Panc1 (cell line): ENCODE data around the gene HNF1B. TPM values are rescaled to one million over a fixed set of nuclear protein-coding genes. Genes with fewer than 3 reads are reported as not detected.

Experiments used
- ATAC-seq: fragments of 200-7000 bp; cut with Tn5 transposase; 2 replicates; pipeline ENCODE4 v1.9.1; 2020; ENCODE audit warnings: mild to moderate bottlenecking, moderate library complexity
- BruUV-seq: library from RNA; stranded (reverse); fragments of 400-500 nt; replicated peaks from 2 replicates; lab custom pipeline; 2021; lab: Mats Ljungman, UMichigan
- CTCF ChIA-PET: fragments of 300-600 bp; sonication (Branson Sonifier 250); formaldehyde crosslinking; loops from one replicate; lab custom pipeline; 2022; ENCODE audit warnings: antibody characterized with exemption; lab: Charles Lee
- POLR2A ChIA-PET: fragments of 300-600 bp; sonication (Branson Sonifier 250); formaldehyde crosslinking; loops from one replicate; lab custom pipeline; 2022; ENCODE audit warnings: antibody characterized with exemption; lab: Charles Lee
- DNase-seq: peaks from one replicate; pipeline ENCODE4 v3.0.0-alpha.2; 2010; ENCODE audit warnings: low read depth, low spot score
- H3K27ac ChIP-seq: 2 replicates; pipeline ENCODE4 v1.5.1; 2011; ENCODE audit warnings: mild to moderate bottlenecking, low read length, inconsistent platforms
- H3K27me3 ChIP-seq: fragments of 200-500 bp; sonication (Bioruptor generic); 2 replicates; pipeline ENCODE4 v1.6.0; 2014; ENCODE audit warnings: low read length, inconsistent platforms; ENCODE audit not compliant: control insufficient read depth, insufficient read depth
- H3K36me3 ChIP-seq: fragments of 200-500 bp; sonication (Bioruptor generic); 2 replicates; pipeline ENCODE4 v1.5.1; 2014; ENCODE audit warnings: inconsistent platforms, mild to moderate bottlenecking, low read length, moderate library complexity; ENCODE audit not compliant: control insufficient read depth, insufficient read depth
- H3K4me1 ChIP-seq: 2 replicates; pipeline ENCODE4 v1.5.1; 2011; ENCODE audit warnings: inconsistent platforms, mild to moderate bottlenecking, low read length, moderate library complexity; ENCODE audit not compliant: control insufficient read depth, insufficient read depth
- H3K4me3 ChIP-seq, 2 experiments: 2 replicates each; pipeline ENCODE4 v1.5.1; 2011 to 2012; ENCODE audit warnings: low read depth in 2 of 2, low read length in 2 of 2, mild to moderate bottlenecking in 2 of 2, inconsistent platforms in 1 of 2, moderate library complexity in 1 of 2
- H3K9me3 ChIP-seq: fragments of 200-500 bp; sonication (Bioruptor generic); 2 replicates; pipeline ENCODE4 v1.5.1; 2014; ENCODE audit warnings: low read depth, mild to moderate bottlenecking, inconsistent platforms, low read length, moderate library complexity; ENCODE audit not compliant: control insufficient read depth, insufficient read depth
- POLR2AphosphoS5 ChIP-seq: IDR thresholded peaks from 2 replicates; pipeline ENCODE4 v1.6.1; 2012; ENCODE audit warnings: mild to moderate bottlenecking, low read depth, low read length, moderate library complexity
- SIN3A ChIP-seq: IDR thresholded peaks from 2 replicates; pipeline ENCODE4 v1.6.1; 2012; ENCODE audit warnings: low read depth, mild to moderate bottlenecking, low read length, moderate library complexity, borderline replicate concordance; ENCODE audit not compliant: insufficient read depth
- TCF7L2 ChIP-seq: IDR thresholded peaks from 2 replicates; pipeline ENCODE4 v1.6.1; 2011; ENCODE audit warnings: mild to moderate bottlenecking, low read depth, low read length, inconsistent platforms
- in situ Hi-C: cut with HindIII; loops from 2 replicates; pipeline ENCODE4 v1.10.0; 2016; ENCODE audit warnings: low sequenced_read_pairs, low pct_unique_long_range_greater_than_20kb
- intact Hi-C: fragments of 100-400 bp; cut with micrococcal nuclease; formaldehyde crosslinking; loops from one replicate; pipeline ENCODE4 v1.10.0; 2022; ENCODE audit not compliant: unreplicated experiment
- total RNA-seq: library from RNA; stranded (reverse); gene quantifications from one replicate; pipeline ENCODE4 v1.2.1, GENCODE V29; 2021; ENCODE audit not compliant: unreplicated experiment
- TF ChIP-seq, protein P1 (sequence below): fragments of 450-650 bp; IDR thresholded peaks from 2 replicates; pipeline ENCODE4 v1.5.1; 2017; ENCODE audit warnings: mild to moderate bottlenecking
- TF ChIP-seq, protein P2 (sequence below), 2 experiments: IDR thresholded peaks; 2 replicates each; pipeline ENCODE4 v1.6.1; 2011 to 2012; ENCODE audit warnings: low read depth in 2 of 2, control low read depth in 1 of 2, low read length in 1 of 2, mild to moderate bottlenecking in 1 of 2, moderate library complexity in 1 of 2; ENCODE audit not compliant: insufficient read depth in 1 of 2

The HNF1B gene
- total RNA-seq, 1 experiment from 2014 or later, result not detected

DNA sequence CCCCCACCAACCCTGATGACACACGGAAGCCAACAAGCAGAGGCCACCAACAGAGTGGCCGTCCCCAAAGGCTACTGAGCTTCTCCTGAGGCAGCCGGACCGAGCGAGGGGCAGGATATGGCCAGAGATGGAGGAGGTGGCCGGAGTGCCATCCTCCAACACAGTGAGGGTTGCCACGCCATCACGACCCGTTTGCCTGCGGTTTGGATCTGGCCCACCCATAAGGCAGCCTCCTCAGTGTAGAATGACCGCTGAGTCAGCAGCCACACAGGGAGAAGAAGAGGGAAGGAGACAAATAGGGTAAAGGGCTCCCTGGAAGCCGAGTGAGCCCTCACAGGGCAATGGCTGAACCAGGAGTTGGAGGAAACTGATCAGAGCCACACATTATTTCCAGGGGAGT, 13.8 kb downstream of the HNF1B start:
- H3K27ac ChIP-seq, result no peak overlapping the region
- H3K36me3 ChIP-seq, result no peaks in the 10 kb centered on the region
- in situ Hi-C loops, result no loop called here
- ATAC-seq, result no peak
- H3K27me3 ChIP-seq, result no peaks in the 10 kb centered on the region
- H3K9me3 ChIP-seq, result no peaks in the 10 kb centered on the region
- H3K4me3 ChIP-seq, result no peak overlapping the region
- TF ChIP-seq POLR2AphosphoS5 (no peak), TCF7L2 (no peak), SIN3A (no peak)
- TF ChIP-seq, protein P1, sequence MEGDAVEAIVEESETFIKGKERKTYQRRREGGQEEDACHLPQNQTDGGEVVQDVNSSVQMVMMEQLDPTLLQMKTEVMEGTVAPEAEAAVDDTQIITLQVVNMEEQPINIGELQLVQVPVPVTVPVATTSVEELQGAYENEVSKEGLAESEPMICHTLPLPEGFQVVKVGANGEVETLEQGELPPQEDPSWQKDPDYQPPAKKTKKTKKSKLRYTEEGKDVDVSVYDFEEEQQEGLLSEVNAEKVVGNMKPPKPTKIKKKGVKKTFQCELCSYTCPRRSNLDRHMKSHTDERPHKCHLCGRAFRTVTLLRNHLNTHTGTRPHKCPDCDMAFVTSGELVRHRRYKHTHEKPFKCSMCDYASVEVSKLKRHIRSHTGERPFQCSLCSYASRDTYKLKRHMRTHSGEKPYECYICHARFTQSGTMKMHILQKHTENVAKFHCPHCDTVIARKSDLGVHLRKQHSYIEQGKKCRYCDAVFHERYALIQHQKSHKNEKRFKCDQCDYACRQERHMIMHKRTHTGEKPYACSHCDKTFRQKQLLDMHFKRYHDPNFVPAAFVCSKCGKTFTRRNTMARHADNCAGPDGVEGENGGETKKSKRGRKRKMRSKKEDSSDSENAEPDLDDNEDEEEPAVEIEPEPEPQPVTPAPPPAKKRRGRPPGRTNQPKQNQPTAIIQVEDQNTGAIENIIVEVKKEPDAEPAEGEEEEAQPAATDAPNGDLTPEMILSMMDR, result no peak
- TF ChIP-seq, protein P2, sequence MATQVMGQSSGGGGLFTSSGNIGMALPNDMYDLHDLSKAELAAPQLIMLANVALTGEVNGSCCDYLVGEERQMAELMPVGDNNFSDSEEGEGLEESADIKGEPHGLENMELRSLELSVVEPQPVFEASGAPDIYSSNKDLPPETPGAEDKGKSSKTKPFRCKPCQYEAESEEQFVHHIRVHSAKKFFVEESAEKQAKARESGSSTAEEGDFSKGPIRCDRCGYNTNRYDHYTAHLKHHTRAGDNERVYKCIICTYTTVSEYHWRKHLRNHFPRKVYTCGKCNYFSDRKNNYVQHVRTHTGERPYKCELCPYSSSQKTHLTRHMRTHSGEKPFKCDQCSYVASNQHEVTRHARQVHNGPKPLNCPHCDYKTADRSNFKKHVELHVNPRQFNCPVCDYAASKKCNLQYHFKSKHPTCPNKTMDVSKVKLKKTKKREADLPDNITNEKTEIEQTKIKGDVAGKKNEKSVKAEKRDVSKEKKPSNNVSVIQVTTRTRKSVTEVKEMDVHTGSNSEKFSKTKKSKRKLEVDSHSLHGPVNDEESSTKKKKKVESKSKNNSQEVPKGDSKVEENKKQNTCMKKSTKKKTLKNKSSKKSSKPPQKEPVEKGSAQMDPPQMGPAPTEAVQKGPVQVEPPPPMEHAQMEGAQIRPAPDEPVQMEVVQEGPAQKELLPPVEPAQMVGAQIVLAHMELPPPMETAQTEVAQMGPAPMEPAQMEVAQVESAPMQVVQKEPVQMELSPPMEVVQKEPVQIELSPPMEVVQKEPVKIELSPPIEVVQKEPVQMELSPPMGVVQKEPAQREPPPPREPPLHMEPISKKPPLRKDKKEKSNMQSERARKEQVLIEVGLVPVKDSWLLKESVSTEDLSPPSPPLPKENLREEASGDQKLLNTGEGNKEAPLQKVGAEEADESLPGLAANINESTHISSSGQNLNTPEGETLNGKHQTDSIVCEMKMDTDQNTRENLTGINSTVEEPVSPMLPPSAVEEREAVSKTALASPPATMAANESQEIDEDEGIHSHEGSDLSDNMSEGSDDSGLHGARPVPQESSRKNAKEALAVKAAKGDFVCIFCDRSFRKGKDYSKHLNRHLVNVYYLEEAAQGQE (IDR thresholded peaks at IDR 0.05; ENCODE audit: insufficient read depth in 1 of 2, low read depth in 2 of 2, low read length in 1 of 2), result no peak
- H3K4me1 ChIP-seq, result no peaks in the 10 kb centered on the region
- ChIA-PET CTCF (no interaction called here), POLR2A (no interaction called here)
- intact Hi-C loops, result no loop called here
- no peak for DNase-seq
- BruUV-seq, result no TSS peak

DNA sequence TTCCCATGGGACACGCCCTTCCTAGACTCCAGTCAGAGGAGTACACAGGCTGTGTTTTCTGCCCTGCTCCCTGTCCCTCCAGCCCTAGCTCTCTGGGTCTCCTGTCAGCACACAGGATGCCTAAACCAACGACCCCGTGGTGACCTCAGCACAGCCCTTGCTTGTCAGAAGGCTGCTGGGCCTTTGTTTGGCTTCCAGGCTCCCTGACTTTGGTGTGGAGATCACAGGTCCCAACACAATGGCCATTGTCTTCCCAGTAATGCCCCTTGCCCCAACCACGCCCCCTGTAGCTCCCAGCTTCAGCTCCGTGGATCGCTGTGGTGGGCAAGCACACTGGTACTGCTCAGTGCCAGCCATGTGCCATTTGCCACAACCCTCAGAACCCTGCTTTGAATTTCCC, 15.0 kb downstream of the HNF1B start:
- Histone ChIP-seq H3K4me1 (no peaks in the 10 kb centered on the region), H3K9me3 (no peaks in the 10 kb centered on the region), H3K36me3 (no peaks in the 10 kb centered on the region), H3K27ac (no peak overlapping the region), H3K4me3 (no peak overlapping the region), H3K27me3 (no peaks in the 10 kb centered on the region)
- intact Hi-C loops (no loop called here), in situ Hi-C loops (no loop called here)
- ATAC-seq (no peak), DNase-seq (no peak)
- no TSS peak for BruUV-seq
- TF ChIP-seq POLR2AphosphoS5, result no peak
- ChIA-PET POLR2A (no interaction called here), CTCF (interaction anchor here (0.7 kb wide), 1 partner anchor 69 kb away, joined by 10 read pairs; no protein-coding TSS in a partner anchor)

DNA sequence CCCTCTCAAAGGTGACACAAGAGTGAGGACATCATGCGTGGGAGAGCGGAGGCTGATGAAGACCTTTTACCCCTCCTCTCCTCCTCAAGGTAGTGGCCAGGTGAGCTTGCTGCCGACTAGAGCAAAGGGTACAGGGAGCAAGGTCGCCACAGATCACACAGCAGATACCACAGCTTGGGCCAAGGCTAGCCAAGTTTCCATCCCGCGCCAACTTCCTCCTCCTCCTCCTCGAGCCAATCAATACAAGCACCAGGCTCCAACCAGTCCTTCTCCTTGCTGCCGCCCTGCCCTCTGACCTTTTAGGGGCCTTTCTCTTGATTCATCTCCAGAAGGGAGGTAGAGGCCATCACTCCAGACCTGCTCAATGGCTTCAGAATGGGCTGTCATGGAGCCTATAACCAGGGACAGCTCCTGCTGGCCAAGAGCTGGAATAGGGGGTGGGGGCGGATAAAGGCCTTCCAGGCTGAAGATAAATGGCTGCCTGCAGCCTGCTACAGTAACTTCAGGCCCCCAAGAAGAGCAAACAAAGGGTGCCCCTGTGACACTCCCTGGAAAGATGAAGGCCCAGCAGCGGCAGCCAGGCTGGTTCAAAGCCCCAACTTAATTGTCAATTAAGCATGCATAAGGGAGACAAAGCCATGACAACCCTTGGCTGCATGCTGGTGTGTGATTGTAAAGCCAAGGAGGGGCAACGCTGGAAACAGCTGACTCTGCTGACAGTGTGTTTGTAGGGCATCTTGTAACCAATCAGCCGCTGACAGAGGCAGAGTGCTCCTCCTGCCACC, 17.8 kb downstream of the HNF1B start:
- H3K27me3 ChIP-seq, result no peaks in the 10 kb centered on the region
- ChIA-PET POLR2A (no interaction called here), CTCF (no interaction called here)
- no peaks in the 10 kb centered on the region for H3K9me3 ChIP-seq
- DNase-seq (no peak), ATAC-seq (no peak)
- in situ Hi-C loops (no loop called here), intact Hi-C loops (no loop called here)
- no peak overlapping the region for H3K4me3 ChIP-seq
- no peak overlapping the region for H3K27ac ChIP-seq
- TF ChIP-seq, protein P1, result no peak
- no peak for TF ChIP-seq SIN3A
- TF ChIP-seq, protein P2 (IDR thresholded peaks at IDR 0.05; ENCODE audit: insufficient read depth in 1 of 2, low read depth in 2 of 2, low read length in 1 of 2), result no peak
- no TSS peak for BruUV-seq
- H3K36me3 ChIP-seq, result no peaks in the 10 kb centered on the region
- no peaks in the 10 kb centered on the region for H3K4me1 ChIP-seq
